Activated CD8-positive, alpha-beta memory T cell treated with anti-CD3 and anti-CD28 coated beads, Interleukin-2, amount 50 U/mL, for 24 hours (primary cell): ENCODE results near the gene SAMHD1.
A peak's percentile ranks its signal among the peaks of the same experiment; 100 is the strongest.
"Not testable (repeated sequence)": the region's sequence is repeated elsewhere in the genome, so short reads cannot be mapped to it uniquely, and the experiment has no call there.

Experiments
- DNase-seq: peaks from one replicate; pipeline ENCODE4 v3.0.0-alpha.2; 2020; ENCODE audit errors: extremely low read depth

The SAMHD1 gene

GRCh38 chr20:36916199-36916598 lies 35.3 kb downstream of the SAMHD1 start:
- DNase-seq, result no peak

- DNase-seq, result no peak
Measured at GRCh38 chr20:36908603-36909002, 42.9 kb downstream of the SAMHD1 start.

- not testable (repeated sequence) for DNase-seq
Measured at GRCh38 chr20:36906086-36906485, 45.4 kb downstream of the SAMHD1 start.

- DNase-seq, result not testable (repeated sequence)
Measured at GRCh38 chr20:36905566-36905965, 45.9 kb downstream of the SAMHD1 start.

GRCh38 chr20:36904690-36905089 lies 46.8 kb downstream of the SAMHD1 start:
- DNase-seq, result no peak

- no peak for DNase-seq
Measured at GRCh38 chr20:36895036-36895435, 56.5 kb downstream of the SAMHD1 start.

GRCh38 chr20:36893801-36894200 lies 57.7 kb downstream of the SAMHD1 start:
- no peak for DNase-seq

- DNase-seq, result no peak
Measured at GRCh38 chr20:36891211-36891610, 60.3 kb downstream of the SAMHD1 start.

GRCh38 chr20:36890586-36890985 lies 60.9 kb downstream of the SAMHD1 start:
- DNase-seq, result no peak

- DNase-seq, result no peak
Measured at GRCh38 chr20:36888880-36889516, 62.5 kb downstream of the SAMHD1 start.

- no peak for DNase-seq
Measured at GRCh38 chr20:36887752-36888090, 63.8 kb downstream of the SAMHD1 start.

- peak; percentile 70 for DNase-seq
Measured at GRCh38 chr20:36886859-36887751, 64.4 kb downstream of the SAMHD1 start.

- DNase-seq, result no peak
Measured at GRCh38 chr20:36885356-36885755, 66.2 kb downstream of the SAMHD1 start.

GRCh38 chr20:36883977-36884535 lies 67.5 kb downstream of the SAMHD1 start:
- no peak for DNase-seq

- DNase-seq, result no peak
Measured at GRCh38 chr20:36881888-36882287, 69.6 kb downstream of the SAMHD1 start.

GRCh38 chr20:36881331-36881730 lies 70.2 kb downstream of the SAMHD1 start:
- DNase-seq, result no peak

- DNase-seq, result no peak
Measured at GRCh38 chr20:36880741-36881250, 70.7 kb downstream of the SAMHD1 start.

GRCh38 chr20:36878941-36879340 lies 72.6 kb downstream of the SAMHD1 start:
- no peak for DNase-seq

GRCh38 chr20:36876473-36876833 lies 75.1 kb downstream of the SAMHD1 start:
- no peak for DNase-seq

- no peak for DNase-seq
Measured at GRCh38 chr20:36875702-36876472, 75.6 kb downstream of the SAMHD1 start, which contains the start of gene TLDC2. TLDC2 (plus strand) TSS chr20:36876138; CDS start chr20:36876175, 37 bp downstream.

GRCh38 chr20:36875093-36875492 lies 76.4 kb downstream of the SAMHD1 start:
- not testable (repeated sequence) for DNase-seq
